HepG2 (cell line): ENCODE data around the gene RAB40C. TPM values are rescaled to one million over a fixed set of nuclear protein-coding genes. Genes with fewer than 3 reads are reported as not detected.

Experiments
- ELF4 ChIP-seq: sonication (generic); formaldehyde crosslinking; IDR thresholded peaks from 2 replicates; pipeline ENCODE4 v1.5.0; 2020; ENCODE audit warnings: missing genetic modification reagents, mild to moderate bottlenecking, moderate library complexity, borderline replicate concordance
- ETV6 ChIP-seq: sonication (generic); formaldehyde crosslinking; conservative IDR thresholded peaks from 2 replicates; pipeline ENCODE4 v1.4.0; 2020; ENCODE audit warnings: missing genetic modification reagents
- IKZF1 ChIP-seq: fragments of 450-650 bp; IDR thresholded peaks from 2 replicates; pipeline ENCODE4 v1.7.1; 2016
- MIER3 ChIP-seq: IDR thresholded peaks from 2 replicates; pipeline ENCODE4 v1.6.1; 2016; ENCODE audit warnings: missing compliant biosample characterization, borderline replicate concordance
- NCOA2 ChIP-seq: sonication (generic); formaldehyde crosslinking; IDR thresholded peaks from 2 replicates; pipeline ENCODE4 v1.8.0; 2022; ENCODE audit warnings: inconsistent platforms
- NCOA5 ChIP-seq: sonication (generic); formaldehyde crosslinking; IDR thresholded peaks from 2 replicates; pipeline ENCODE4 v1.4.0; 2020; ENCODE audit warnings: missing genetic modification reagents
- REL ChIP-seq: sonication (generic); formaldehyde crosslinking; conservative IDR thresholded peaks from 2 replicates; pipeline ENCODE4 v1.8.0; 2022; ENCODE audit warnings: mild to moderate bottlenecking, missing genetic modification reagents, moderate library complexity
- SIN3B ChIP-seq: fragments of 150-350 bp; IDR thresholded peaks from 2 replicates; pipeline ENCODE4 v1.6.1; 2014; ENCODE audit warnings: low read length
- STAT5B ChIP-seq: sonication (generic); formaldehyde crosslinking; IDR thresholded peaks from 2 replicates; pipeline ENCODE4 v1.4.0; 2020; ENCODE audit warnings: missing genetic modification reagents
- ZKSCAN5 ChIP-seq: sonication (generic); formaldehyde crosslinking; IDR thresholded peaks from 2 replicates; pipeline ENCODE4 v1.5.1; 2020; ENCODE audit warnings: mild to moderate bottlenecking, missing genetic modification reagents
- ZNF10 ChIP-seq: sonication (generic); formaldehyde crosslinking; IDR thresholded peaks from 2 replicates; pipeline ENCODE4 v1.4.0; 2020; ENCODE audit warnings: mild to moderate bottlenecking, low read depth, missing genetic modification reagents, borderline replicate concordance
- ZNF343 ChIP-seq: sonication (generic); formaldehyde crosslinking; IDR thresholded peaks from 2 replicates; pipeline ENCODE4 v1.4.0; 2020; ENCODE audit warnings: mild to moderate bottlenecking, missing genetic modification reagents
- ZNF577 ChIP-seq: sonication (generic); formaldehyde crosslinking; IDR thresholded peaks from 2 replicates; pipeline ENCODE4 v1.4.0; 2020; ENCODE audit warnings: mild to moderate bottlenecking, low read depth, missing genetic modification reagents, borderline replicate concordance
- ZNF766 ChIP-seq: sonication (generic); formaldehyde crosslinking; IDR thresholded peaks from 2 replicates; pipeline ENCODE4 v1.5.0; 2020; ENCODE audit warnings: missing genetic modification reagents, borderline replicate concordance
- polyA plus RNA-seq, 8 experiments: library from polyadenylated mRNA; depleted of rRNA in 3 of 8; stranded (reverse) in 7 of 8; unstranded in 1 of 8; fragments of >200 nt; fragmentation: Illumina TruSeq in 4 of 8; extraction: Trizol in 4 of 8; gene quantifications; 2 replicates each; pipeline versions ENCODE4 v1.2.1 to v1.2.3, GENCODE V29; 2011 to 2016; ENCODE audit warnings: low read depth in 4 of 8, missing spikeins in 1 of 8, mixed read lengths in 1 of 8; ENCODE audit not compliant: insufficient read depth in 1 of 8
- total RNA-seq, 5 experiments: library from RNA; depleted of rRNA; stranded (reverse); fragments of >200 nt; fragmentation: Illumina TruSeq; extraction: Trizol; gene quantifications; 2 replicates each; pipeline ENCODE4 v1.2.3, GENCODE V29; 2016; ENCODE audit warnings: low read depth in 1 of 5
- TF ChIP-seq, protein P1 (sequence below): sonication (generic); formaldehyde crosslinking; IDR thresholded peaks from 2 replicates; pipeline ENCODE4 v1.9.0; 2021; ENCODE audit warnings: missing genetic modification reagents, borderline replicate concordance
- TF ChIP-seq, protein P2 (sequence below): sonication (generic); formaldehyde crosslinking; conservative IDR thresholded peaks from 2 replicates; pipeline ENCODE4 v1.4.0; 2020; ENCODE audit warnings: missing genetic modification reagents
- TF ChIP-seq, protein P3 (sequence below): IDR thresholded peaks from 2 replicates; pipeline ENCODE4 v1.6.1; 2016; ENCODE audit warnings: mild to moderate bottlenecking, missing biosample characterization, missing genetic modification reagents
- TF ChIP-seq, protein P4 (sequence below): sonication (generic); formaldehyde crosslinking; IDR thresholded peaks from 2 replicates; pipeline ENCODE4 v1.8.1; 2023; ENCODE audit warnings: mild to moderate bottlenecking, inconsistent platforms, moderate library complexity, missing genetic modification reagents, borderline replicate concordance
- TF ChIP-seq, protein P5 (sequence below): sonication (generic); formaldehyde crosslinking; IDR thresholded peaks from 2 replicates; pipeline ENCODE4 v1.5.0; 2020; ENCODE audit warnings: mild to moderate bottlenecking, missing genetic modification reagents
- TF ChIP-seq, protein P6 (sequence below): sonication (generic); formaldehyde crosslinking; IDR thresholded peaks from 2 replicates; pipeline ENCODE4 v1.5.0; 2020; ENCODE audit warnings: mild to moderate bottlenecking, missing genetic modification reagents, moderate library complexity

The RAB40C gene
- total and polyA plus RNA-seq, 2 of the 13 experiments (the other 11 are each of a cell fraction or from before 2014, with no cell fraction given) = 7.7 to 11.5 TPM

DNA sequence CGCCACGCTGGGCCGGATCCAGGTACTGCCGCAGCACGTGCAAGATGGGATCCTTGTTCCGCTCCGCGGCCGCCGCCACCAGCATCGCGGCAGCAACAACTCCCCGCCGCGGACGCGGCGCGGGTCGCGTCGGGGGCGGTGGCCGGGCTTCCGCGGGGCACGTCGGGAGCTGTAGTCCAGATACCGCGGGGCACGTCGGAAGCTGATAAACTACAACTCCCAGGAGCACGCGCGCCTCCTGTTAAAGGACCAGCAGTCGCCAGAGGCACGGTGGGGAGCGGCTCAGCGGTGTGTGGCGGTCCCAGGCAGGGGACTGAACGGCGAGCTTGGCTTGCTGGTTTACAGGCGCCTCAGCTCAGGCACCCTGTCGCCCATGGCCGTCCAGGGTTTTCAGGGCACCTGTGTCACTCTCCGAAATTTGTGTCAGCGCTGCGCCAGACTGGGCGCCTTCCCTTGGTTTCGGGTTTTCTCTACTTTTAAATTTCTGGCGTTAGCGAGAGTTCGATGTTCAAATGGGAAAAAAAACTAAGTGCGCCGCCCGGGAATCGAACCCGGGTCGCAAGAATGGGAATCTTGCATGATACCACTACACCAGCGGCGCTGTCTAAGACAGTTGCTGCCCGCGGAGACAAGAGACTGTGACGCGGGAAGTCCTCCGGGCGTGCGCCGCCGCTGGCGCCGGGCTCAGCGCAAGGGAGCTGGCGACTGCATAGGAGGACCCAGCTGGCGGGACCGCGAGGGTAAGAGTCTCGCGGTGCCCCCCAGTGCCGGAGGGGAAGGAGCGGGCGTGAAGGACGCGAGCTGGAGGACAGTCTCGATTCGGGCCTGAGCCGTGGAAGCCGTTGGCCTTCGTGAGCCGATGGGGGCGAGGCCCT is 46.6 kb downstream of the RAB40C start, which contains the start of gene METTL26 (continued):
- TF ChIP-seq, protein P1, sequence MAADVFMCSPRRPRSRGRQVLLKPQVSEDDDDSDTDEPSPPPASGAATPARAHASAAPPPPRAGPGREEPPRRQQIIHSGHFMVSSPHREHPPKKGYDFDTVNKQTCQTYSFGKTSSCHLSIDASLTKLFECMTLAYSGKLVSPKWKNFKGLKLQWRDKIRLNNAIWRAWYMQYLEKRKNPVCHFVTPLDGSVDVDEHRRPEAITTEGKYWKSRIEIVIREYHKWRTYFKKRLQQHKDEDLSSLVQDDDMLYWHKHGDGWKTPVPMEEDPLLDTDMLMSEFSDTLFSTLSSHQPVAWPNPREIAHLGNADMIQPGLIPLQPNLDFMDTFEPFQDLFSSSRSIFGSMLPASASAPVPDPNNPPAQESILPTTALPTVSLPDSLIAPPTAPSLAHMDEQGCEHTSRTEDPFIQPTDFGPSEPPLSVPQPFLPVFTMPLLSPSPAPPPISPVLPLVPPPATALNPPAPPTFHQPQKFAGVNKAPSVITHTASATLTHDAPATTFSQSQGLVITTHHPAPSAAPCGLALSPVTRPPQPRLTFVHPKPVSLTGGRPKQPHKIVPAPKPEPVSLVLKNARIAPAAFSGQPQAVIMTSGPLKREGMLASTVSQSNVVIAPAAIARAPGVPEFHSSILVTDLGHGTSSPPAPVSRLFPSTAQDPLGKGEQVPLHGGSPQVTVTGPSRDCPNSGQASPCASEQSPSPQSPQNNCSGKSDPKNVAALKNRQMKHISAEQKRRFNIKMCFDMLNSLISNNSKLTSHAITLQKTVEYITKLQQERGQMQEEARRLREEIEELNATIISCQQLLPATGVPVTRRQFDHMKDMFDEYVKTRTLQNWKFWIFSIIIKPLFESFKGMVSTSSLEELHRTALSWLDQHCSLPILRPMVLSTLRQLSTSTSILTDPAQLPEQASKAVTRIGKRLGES = no peak
- TF ChIP-seq NCOA2 (CRISPR knock-in tag) (0 out of 2 replicates have a peak, but pooled peaks have one; percentile 11), STAT5B (CRISPR knock-in tag) (no peak; the same call in 1 of the 2 replicates), ZNF10 (CRISPR knock-in tag) (no peak), ELF4 (no peak), REL (peak; percentile 74), NCOA5 (CRISPR knock-in tag) (no peak), ZNF343 (CRISPR knock-in tag) (peak; percentile 89), ETV6 (CRISPR knock-in tag) (peak; percentile 45; the same call in 1 of the 2 replicates), MIER3 (CRISPR knock-in tag) (peak; percentile 49; the same call in 1 of the 2 replicates), ZKSCAN5 (CRISPR knock-in tag) (no peak), ZNF766 (CRISPR knock-in tag) (no peak), SIN3B (no peak), ZNF577 (CRISPR knock-in tag) (no peak), IKZF1 (no peak)
- TF ChIP-seq, protein P2, sequence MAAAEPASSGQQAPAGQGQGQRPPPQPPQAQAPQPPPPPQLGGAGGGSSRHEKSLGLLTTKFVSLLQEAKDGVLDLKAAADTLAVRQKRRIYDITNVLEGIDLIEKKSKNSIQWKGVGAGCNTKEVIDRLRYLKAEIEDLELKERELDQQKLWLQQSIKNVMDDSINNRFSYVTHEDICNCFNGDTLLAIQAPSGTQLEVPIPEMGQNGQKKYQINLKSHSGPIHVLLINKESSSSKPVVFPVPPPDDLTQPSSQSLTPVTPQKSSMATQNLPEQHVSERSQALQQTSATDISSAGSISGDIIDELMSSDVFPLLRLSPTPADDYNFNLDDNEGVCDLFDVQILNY (CRISPR knock-in tag) = peak; percentile 76; the same call in 1 of the 2 replicates
- TF ChIP-seq, protein P3, sequence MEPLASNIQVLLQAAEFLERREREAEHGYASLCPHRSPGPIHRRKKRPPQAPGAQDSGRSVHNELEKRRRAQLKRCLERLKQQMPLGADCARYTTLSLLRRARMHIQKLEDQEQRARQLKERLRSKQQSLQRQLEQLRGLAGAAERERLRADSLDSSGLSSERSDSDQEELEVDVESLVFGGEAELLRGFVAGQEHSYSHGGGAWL = peak; percentile 87; the same call in 1 of the 2 replicates
- TF ChIP-seq, protein P4, sequence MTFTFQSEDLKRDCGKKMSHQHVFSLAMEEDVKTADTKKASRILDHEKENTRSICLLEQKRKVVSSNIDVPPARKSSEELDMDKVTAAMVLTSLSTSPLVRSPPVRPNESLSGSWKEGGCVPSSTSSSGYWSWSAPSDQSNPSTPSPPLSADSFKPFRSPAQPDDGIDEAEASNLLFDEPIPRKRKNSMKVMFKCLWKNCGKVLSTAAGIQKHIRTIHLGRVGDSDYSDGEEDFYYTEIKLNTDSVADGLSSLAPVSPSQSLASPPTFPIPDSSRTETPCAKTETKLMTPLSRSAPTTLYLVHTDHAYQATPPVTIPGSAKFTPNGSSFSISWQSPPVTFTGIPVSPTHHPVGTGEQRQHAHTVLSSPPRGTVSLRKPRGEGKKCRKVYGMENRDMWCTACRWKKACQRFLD (CRISPR knock-in tag) = peak; percentile 58; the same call in 1 of the 2 replicates
- TF ChIP-seq, protein P5, sequence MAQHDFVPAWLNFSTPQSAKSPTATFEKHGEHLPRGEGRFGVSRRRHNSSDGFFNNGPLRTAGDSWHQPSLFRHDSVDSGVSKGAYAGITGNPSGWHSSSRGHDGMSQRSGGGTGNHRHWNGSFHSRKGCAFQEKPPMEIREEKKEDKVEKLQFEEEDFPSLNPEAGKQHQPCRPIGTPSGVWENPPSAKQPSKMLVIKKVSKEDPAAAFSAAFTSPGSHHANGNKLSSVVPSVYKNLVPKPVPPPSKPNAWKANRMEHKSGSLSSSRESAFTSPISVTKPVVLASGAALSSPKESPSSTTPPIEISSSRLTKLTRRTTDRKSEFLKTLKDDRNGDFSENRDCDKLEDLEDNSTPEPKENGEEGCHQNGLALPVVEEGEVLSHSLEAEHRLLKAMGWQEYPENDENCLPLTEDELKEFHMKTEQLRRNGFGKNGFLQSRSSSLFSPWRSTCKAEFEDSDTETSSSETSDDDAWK = no peak
- TF ChIP-seq, protein P6, sequence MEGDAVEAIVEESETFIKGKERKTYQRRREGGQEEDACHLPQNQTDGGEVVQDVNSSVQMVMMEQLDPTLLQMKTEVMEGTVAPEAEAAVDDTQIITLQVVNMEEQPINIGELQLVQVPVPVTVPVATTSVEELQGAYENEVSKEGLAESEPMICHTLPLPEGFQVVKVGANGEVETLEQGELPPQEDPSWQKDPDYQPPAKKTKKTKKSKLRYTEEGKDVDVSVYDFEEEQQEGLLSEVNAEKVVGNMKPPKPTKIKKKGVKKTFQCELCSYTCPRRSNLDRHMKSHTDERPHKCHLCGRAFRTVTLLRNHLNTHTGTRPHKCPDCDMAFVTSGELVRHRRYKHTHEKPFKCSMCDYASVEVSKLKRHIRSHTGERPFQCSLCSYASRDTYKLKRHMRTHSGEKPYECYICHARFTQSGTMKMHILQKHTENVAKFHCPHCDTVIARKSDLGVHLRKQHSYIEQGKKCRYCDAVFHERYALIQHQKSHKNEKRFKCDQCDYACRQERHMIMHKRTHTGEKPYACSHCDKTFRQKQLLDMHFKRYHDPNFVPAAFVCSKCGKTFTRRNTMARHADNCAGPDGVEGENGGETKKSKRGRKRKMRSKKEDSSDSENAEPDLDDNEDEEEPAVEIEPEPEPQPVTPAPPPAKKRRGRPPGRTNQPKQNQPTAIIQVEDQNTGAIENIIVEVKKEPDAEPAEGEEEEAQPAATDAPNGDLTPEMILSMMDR (CRISPR knock-in tag) = peak; percentile 29; the same call in 1 of the 2 replicates
